Colonic mucosa (tissue), 4 donors: ENCODE data around the gene WASL. TPM values are rescaled to one million over a fixed set of nuclear protein-coding genes. Genes with fewer than 3 reads are reported as not detected.
A peak's percentile ranks its signal among the peaks of the same experiment; 100 is the strongest.

Experiments used
- DNase-seq: peaks from one replicate; pipeline ENCODE4 v3.0.0-alpha.2; 2020
- H3K27ac ChIP-seq: fragments of 200-600 bp; one replicate; pipeline ENCODE4 v1.8.0; 2021
- H3K27me3 ChIP-seq: fragments of 200-600 bp; one replicate; pipeline ENCODE4 v1.8.0; 2021
- H3K36me3 ChIP-seq: fragments of 200-600 bp; one replicate; pipeline ENCODE4 v1.8.0; 2021
- H3K4me1 ChIP-seq: fragments of 200-600 bp; one replicate; pipeline ENCODE4 v1.8.0; 2021; ENCODE audit warnings: mild to moderate bottlenecking
- H3K4me3 ChIP-seq: fragments of 200-600 bp; one replicate; pipeline ENCODE4 v1.8.0; 2021
- H3K9ac ChIP-seq, 2 donors: one replicate each; pipeline ENCODE4 v1.7.0; 2013; ENCODE audit warnings: control low read depth in 2 of 2, low read depth in 2 of 2, low read length in 2 of 2
- H3K9me3 ChIP-seq: fragments of 200-600 bp; one replicate; pipeline ENCODE4 v1.8.0; 2021
- intact Hi-C: fragments of 100-400 bp; cut with DNase I; formaldehyde crosslinking; loops from one replicate; pipeline ENCODE4 v1.14.1; 2022
- total RNA-seq, 2 donors: library from RNA; stranded (reverse); fragmentation: NEBNext Ultra II Directional in 1 of 2; extraction: Animal tissue kit (Norgen Biotek cat#: 25700) in 1 of 2; gene quantifications; one replicate each; pipeline ENCODE4 v1.2.1, GENCODE V29; 2021
- TF ChIP-seq, protein P1 (sequence below): fragments of 200-600 bp; IDR thresholded peaks from one replicate; pipeline ENCODE4 v1.8.0; 2022; ENCODE audit warnings: antibody characterized with exemption, mild to moderate bottlenecking
- donor health status: healthy.
- donor health status: DM: no; HTN: no; CAD: no.
- donor health status: DM: no; HTN: no; CAD: no.

The WASL gene
- total RNA-seq, 2 donors from 2014 or later, result 54.9 to 126 TPM

DNA sequence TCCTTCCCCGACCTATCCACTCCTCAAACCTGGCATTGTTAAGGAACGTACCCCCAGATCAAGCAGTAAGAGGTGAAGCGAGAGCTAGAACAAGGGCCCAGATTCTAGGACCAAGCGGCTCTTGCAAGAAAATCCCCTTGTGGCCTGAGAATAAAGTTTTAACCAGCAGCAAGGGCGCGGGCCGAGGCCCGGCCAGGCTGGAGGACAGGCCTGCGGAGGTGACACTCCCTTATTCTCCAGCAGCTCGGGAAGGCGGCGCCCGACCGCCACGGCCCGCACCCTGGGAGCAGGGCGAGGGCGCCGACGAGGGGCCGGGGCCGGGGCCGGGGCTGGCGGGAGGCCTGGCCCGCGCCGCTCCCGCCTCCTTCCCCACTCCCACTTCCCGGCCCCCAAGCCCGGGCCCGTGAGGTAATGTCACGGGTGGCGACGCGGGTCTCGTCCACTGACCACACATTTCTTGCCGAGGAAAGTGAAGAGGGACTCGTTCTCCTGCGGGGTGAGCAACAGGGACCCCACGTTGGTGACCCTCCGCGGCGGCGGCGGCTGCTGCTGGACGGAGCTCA, 551 bp downstream of the WASL start:
- intact Hi-C loops, result loop anchor here (2.0 kb wide), 1 partner anchor 47 kb away; no protein-coding TSS in a partner anchor
- TF ChIP-seq, protein P1, sequence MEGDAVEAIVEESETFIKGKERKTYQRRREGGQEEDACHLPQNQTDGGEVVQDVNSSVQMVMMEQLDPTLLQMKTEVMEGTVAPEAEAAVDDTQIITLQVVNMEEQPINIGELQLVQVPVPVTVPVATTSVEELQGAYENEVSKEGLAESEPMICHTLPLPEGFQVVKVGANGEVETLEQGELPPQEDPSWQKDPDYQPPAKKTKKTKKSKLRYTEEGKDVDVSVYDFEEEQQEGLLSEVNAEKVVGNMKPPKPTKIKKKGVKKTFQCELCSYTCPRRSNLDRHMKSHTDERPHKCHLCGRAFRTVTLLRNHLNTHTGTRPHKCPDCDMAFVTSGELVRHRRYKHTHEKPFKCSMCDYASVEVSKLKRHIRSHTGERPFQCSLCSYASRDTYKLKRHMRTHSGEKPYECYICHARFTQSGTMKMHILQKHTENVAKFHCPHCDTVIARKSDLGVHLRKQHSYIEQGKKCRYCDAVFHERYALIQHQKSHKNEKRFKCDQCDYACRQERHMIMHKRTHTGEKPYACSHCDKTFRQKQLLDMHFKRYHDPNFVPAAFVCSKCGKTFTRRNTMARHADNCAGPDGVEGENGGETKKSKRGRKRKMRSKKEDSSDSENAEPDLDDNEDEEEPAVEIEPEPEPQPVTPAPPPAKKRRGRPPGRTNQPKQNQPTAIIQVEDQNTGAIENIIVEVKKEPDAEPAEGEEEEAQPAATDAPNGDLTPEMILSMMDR, result no peak
- peak; percentile 53 for DNase-seq

DNA sequence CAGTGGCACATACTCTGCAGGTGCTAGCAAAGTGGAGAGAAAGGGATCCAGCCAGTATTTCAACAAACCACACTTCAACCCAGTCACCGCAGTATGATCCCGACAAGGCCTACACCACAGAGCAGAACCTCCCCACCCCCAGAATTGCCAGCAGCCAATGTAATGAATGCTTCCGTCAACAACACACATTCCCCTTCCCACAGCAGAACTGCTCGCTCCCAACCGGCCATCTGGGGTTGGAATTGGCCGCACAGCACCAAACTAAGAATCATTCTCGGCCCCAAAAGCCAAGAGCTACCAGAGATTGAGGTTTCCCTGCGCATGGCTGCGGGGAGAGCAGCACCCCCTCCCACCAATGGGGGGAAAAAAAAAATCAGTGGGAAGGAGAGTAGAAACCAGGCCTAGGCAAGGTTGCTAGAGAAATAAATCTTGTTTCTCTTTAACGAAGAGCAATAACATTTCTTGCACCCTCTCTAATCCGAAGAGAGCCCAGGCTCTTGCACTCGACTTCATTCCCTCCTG, 1.1 kb downstream of the WASL start:
- no peaks in the 10 kb centered on the region for H3K4me1 ChIP-seq
- H3K9me3 ChIP-seq, result no peaks in the 10 kb centered on the region
- H3K27me3 ChIP-seq, result no peaks in the 10 kb centered on the region
- H3K27ac ChIP-seq, result peak overlapping the region; percentile 100
- TF ChIP-seq, protein P1, result no peak
- H3K36me3 ChIP-seq, result no peaks in the 10 kb centered on the region
- intact Hi-C loops, result loop anchor here (2.0 kb wide), 1 partner anchor 47 kb away; no protein-coding TSS in a partner anchor
- peak; percentile 81 for DNase-seq
- peak overlapping the region; percentile 85 for H3K4me3 ChIP-seq
- peak overlapping the region; percentile 97 to 99 for H3K9ac ChIP-seq

More for the DNA sequence above, 551 bp downstream of the WASL start:
- Histone ChIP-seq H3K4me1 (no peaks in the 10 kb centered on the region), H3K27ac (peak overlapping the region; percentile 100), H3K4me3 (peak overlapping the region; percentile 85), H3K9ac (peak overlapping the region; percentile 97 to 99), H3K9me3 (no peaks in the 10 kb centered on the region), H3K27me3 (no peaks in the 10 kb centered on the region), H3K36me3 (no peaks in the 10 kb centered on the region)

DNA sequence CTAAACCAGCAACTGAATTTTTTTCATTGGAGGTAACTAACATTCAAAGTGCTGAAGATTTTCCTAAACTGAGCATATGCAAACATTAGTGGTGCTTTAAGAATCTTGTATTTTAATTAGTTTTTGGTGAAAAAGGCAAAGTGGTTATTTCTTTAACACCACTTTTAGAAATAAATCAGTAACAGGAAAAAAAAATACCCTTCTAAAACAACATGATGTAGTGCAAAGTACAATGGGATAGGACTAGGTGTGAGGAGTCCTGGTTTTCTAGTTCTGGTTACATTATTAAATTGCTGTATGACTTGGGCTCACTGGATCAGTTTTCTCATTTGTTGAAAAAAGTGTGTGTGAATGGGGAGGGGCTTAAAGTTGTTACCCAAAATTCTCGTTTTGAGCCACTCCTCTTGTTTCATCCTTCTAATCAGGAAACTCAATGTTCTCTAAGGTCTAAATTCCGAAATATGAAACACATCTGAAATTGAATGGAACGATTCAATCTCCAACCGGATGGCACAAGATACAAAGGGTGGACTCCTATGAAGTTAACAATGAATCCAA, 1.8 kb downstream of the WASL start:
- Histone ChIP-seq H3K9me3 (no peaks in the 10 kb centered on the region), H3K9ac (peak overlapping the region; percentile 97 to 99), H3K36me3 (no peaks in the 10 kb centered on the region), H3K4me3 (peak overlapping the region; percentile 85), H3K27me3 (no peaks in the 10 kb centered on the region), H3K27ac (peak overlapping the region; percentile 100), H3K4me1 (no peaks in the 10 kb centered on the region)
- DNase-seq, result no peak
- intact Hi-C loops, result no loop called here
- TF ChIP-seq, protein P1, result no peak

DNA sequence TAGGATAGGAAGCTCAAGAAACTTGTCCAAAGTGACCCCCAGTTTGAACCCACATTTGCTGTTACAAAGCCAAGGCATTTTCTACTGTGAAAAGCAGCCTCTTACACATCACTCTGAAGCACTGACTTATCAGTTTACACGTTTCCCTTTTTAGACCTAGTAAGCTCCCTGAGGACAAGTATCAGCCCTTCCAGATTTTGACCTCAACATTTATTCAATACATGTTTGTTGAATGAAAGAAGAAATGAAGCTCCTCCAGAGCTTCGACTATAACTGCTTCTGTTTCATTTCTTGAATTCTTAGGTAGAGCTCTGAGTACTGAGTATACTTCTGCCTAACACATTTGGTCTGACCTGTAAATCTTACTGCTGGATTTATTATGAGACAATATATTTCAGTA, 2.7 kb downstream of the WASL start:
- peak overlapping the region; percentile 100 for H3K27ac ChIP-seq
- H3K9ac ChIP-seq, result no peak overlapping the region
- no peaks in the 10 kb centered on the region for H3K27me3 ChIP-seq
- intact Hi-C loops, result no loop called here
- DNase-seq, result no peak
- H3K4me3 ChIP-seq, result peak overlapping the region; percentile 85
- H3K4me1 ChIP-seq, result no peaks in the 10 kb centered on the region
- TF ChIP-seq, protein P1, result no peak
- no peaks in the 10 kb centered on the region for H3K36me3 ChIP-seq
- H3K9me3 ChIP-seq, result no peaks in the 10 kb centered on the region

DNA sequence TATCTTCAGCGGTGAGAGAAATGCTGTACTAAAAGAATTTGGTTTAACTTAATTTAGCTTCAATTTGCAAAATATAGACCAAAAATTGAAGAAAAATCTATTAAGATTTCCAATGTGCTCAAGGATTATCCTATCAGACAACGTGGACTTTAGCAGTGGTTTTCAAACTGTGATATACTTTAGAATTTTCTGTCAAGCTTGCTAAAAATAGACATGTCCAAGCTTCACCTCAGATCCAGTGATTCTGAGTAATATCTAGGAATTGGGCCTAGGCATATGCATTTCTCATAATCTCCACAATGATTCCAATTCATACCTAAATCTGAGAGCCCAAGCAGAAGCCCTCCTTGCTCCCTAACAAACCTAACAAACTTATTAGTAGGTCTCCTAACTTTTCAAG, 3.4 kb downstream of the WASL start:
- Histone ChIP-seq H3K27ac (no peak overlapping the region), H3K4me3 (no peak overlapping the region)
- no peak for DNase-seq

More for the DNA sequence above, 3.4 kb downstream of the WASL start:
- Histone ChIP-seq H3K9me3 (no peaks in the 10 kb centered on the region), H3K4me1 (no peaks in the 10 kb centered on the region), H3K27me3 (no peaks in the 10 kb centered on the region), H3K9ac (no peak overlapping the region), H3K36me3 (no peaks in the 10 kb centered on the region)
- intact Hi-C loops, result no loop called here
- TF ChIP-seq, protein P1, result no peak
